Measurements from ENCODE around the gene HSP90AB1. TPM values are rescaled to one million over a fixed set of nuclear protein-coding genes. Genes with fewer than 3 reads are reported as not detected.

The HSP90AB1 gene
- total RNA-seq = 100 to 1,000 TPM; 657 to 662 TPM
- long read RNA-seq, transcript HSP90AB1-202 (12 exons, 2,674 nt) = minor isoform, 5 of 3,087 reads
- long read RNA-seq, transcript HSP90AB1-203 (12 exons, 2,572 nt) = major isoform, 2,874 of 3,087 reads
- long read RNA-seq, transcript HSP90AB1-201 (12 exons, 2,582 nt) = minor isoform, 16 of 3,087 reads
- long read RNA-seq, partial matches to known transcripts = 157 of 3,087 reads
- long read RNA-seq, other reads (novel, unspliced or antisense) = 34 of 3,087 reads

DNA sequence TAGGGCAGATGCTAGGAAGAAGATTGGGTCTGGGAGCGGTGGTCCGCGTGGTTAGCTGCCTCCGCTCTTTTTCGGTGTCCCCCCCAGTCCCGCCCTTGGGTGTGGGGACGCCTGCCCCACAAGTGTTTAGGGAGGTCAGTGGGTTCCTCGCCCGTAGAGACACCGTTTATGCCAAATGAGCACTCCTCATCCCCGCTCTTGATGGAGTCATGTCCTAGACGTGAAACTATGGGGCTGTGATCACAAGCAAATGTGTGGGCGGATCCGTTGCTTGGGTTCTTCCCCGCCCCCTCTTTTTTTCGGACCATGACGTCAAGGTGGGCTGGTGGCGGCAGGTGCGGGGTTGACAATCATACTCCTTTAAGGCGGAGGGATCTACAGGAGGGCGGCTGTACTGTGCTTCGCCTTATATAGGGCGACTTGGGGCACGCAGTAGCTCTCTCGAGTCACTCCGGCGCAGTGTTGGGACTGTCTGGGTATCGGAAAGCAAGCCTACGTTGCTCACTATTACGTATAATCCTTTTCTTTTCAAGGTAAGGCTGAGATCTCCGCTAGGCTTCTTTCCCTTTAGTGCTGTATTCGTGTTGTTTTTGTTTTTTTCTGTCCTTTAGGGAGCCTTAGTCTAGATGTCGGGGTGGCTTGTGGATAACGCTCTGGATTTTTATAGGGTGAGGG lies at the start of gene HSP90AB1:
Gene HSP90AB1, plus strand, starts transcription at position 439 of the 675 bp plus-strand sequence. CDS start 1,529 bp downstream, outside the sequence.
- peak; percentile 95 for DNase-seq
- peak; percentile 87 to 90 for ATAC-seq
- intact Hi-C loops (cut with DNase I) = no loop called here

DNA sequence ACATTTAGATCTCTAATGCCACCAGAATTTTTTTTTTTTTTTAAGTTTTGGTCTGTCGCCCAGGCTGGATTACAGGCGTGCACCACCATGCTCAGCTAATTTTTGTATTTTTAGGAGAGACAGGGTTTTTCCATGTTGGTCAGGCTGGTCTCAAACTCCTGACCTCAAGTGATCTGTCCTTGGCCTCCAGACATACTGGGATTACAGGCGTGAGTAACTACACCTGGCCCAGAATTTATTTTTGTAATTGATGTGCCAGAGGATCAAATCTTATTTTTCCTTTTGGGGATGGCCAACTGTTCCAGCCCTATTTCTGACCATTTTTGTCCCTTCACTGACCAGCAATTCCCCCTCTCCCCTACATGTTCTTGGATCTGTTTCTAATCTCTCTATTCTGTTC lies 48.2 kb upstream of the HSP90AB1 start:
- intact Hi-C loops (cut with DNase I) = no loop called here
- DNase-seq = no peak
- no peak for ATAC-seq

DNA sequence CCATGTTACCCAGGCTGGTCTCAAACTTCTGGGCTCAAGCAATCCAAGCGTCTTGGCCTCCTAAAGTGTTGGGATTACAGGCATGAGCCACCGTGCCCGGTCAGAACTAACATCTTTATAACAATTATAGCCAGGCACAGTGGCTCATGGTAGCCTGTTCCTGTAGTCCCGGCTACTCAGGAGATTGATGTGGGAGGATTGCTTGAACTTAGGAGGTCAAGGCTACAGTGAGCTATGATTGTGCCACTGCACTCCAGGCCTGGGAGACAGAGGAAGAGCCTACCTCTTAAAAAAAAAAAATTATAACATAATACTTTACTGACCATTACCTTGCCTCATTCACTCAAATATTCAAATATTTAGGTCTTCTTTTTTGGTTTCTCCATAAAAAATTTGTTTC lies 47.0 kb upstream of the HSP90AB1 start:
- no peak for ATAC-seq
- no peak for DNase-seq

DNA sequence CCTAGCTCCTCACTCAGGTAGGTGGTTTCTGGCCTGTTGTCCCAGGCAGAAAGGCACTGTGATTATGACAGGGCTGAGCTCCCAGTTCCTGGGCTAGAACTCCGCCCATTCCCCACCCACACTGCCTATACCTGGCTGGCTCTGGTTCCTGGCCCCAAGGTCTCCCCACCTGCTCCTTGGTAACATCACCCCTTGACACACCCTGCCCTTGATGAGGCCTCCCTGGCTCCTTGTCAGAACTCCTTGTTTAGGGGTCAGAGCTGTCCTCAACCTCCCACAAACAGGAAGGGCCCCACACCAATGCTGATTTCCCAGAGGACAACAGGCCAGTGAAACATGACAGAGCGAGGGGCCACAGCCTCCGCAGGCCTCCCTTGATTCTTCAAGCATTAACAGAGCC lies 45.7 kb upstream of the HSP90AB1 start:
- no peak for DNase-seq
- no peak for ATAC-seq
- intact Hi-C loops (cut with DNase I) = no loop called here

More for the DNA sequence above, 47.0 kb upstream of the HSP90AB1 start:
- intact Hi-C loops (cut with DNase I) = no loop called here

DNA sequence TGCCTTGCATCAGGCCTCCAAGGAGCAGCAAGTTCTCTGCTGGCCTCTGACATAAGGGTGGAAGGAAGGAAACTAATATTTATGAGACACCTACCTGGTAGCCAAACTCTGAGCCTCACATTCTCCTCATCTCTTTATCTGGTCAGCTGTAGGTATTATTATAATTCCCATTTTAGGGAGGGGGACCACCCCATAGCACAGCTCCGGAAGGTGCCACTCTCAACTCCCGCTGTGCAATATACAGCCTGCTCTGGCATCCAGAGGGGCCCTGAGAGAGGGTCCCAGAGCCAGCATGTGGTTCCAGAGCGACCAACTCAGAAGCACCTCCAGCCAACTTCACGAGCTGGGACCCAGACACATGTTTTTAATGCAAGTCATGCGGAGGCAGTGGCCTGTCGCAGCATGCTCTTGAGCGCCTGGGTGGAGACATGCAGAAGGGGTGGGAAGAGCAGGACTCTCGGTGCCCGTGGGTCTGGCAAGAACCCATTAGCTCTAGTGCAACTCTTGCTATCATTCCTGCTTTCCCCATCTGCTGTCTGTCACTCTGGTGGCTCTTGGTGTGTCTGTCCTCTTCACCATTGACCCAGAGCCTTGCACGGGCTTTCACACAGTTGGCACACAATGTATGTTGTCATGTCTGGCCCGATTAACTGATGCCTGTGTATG lies 45.1 kb upstream of the HSP90AB1 start:
- intact Hi-C loops (cut with DNase I) = no loop called here
- DNase-seq (no peak), ATAC-seq (peak in 1 of 2 donors; percentile 74)

DNA sequence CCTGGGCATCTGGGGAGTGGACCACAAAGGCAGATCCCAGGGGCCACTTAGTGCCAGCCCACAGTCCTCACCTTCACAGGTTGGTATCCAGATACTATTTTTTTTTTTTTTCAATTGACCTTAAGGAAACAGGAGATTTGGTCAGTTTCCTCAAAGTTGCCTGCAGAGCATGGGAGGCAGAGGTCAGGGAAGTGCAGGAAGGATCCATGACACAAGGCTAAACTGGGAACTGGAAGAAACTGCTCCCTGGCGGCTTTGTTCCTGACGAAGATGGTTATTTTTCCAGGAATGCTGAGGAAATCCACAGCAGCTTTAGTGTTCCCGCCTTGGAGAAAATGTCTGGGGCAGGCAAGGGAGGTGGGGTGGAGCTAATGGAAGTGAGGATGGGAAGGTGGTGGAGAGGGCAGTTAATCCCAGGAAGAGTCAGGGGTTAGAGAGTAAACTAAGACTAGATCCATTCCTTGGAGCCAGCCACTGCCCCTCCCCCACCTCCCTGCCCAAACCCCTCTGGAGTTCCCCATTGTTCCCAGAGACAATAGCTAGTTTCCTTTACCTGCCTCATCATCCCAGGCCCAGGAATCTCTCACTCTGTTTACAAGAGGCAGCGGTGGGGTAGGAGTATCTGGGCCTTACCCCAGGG lies 44.4 kb upstream of the HSP90AB1 start:
- DNase-seq (no peak), ATAC-seq (peak in 1 of 2 donors; percentile 53)
- intact Hi-C loops (cut with DNase I) = no loop called here

DNA sequence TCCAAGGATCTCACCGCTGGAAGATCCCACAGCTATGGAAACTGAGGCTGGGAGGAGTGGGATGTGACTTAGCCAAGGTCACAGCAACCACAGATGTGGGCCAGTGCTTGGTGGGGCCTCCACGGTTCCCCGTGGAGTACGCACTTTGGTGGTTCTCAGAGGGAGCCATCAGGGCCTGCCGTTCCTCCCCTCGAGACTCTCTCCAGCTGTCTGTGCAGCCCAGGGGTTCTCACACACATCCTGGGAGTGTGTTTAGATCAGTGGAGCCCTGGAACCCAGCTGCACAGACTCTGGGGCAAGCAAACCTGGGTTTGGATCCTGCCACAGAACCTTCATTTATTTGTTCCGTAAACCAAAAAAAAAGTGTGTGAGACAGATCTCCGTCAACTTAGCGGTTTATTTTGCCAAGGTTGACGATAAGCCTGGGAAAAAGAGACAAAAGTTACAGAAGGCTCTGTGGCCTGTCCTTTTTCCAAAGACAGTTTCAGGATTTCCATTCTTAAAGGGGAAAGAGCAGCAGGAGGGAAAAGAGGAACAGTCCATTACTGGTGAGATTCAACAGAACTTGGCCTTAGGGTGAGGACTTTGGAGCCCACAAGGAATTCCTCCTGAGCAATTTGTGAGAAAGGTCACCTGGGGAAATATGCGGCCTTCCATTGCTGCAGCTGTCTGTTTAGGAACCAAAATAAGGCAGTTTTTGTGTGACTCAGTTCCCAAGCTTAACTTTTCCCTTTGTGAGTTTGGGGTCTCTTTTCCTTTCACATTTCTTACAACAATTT lies 43.7 kb upstream of the HSP90AB1 start:
- ATAC-seq (peak in 1 of 2 donors; percentile 36), DNase-seq (no peak)
- intact Hi-C loops (cut with DNase I) = no loop called here

DNA sequence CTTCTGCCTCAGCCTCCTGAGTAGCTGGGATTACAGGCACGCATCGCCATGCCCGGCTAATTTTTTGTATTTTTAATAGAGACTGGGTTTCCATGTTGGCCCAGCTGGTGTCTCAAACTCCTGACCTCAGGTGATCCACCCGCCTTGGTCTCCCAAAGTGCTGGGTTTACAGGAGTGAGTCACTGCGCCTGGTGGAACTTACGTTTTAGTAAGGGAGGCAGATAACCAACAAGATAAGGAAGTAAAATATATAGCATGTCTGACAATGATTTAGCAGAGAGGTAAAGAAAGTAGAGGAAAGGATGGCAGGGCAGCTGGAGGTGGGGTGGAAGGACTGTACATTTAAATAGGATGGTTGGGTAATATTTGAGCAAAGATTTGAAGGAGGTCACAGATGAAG lies 42.9 kb upstream of the HSP90AB1 start:
- intact Hi-C loops (cut with DNase I) = no loop called here
- DNase-seq = no peak
- ATAC-seq = no peak

DNA sequence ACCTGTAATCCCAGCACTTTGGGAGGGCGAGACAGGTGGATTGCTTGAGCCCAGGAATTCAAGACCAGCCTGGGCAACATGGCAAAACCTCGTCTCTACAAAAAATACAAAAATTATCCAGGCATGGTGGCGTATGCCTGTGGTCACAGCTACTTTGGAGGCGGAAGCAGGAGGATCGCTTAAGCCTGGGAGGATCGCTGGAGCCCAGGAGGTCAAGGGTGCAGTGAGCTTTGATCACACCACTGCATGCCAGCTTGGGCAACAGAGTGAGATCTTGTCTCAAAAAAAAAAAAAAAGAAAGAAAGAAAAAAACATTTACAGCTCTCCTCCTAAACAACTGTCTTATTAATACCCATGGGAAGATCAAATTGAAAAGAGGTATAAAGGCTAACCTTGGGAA lies 38.9 kb upstream of the HSP90AB1 start:
- no peak for DNase-seq
- no peak for ATAC-seq
- intact Hi-C loops (cut with DNase I) = no loop called here

DNA sequence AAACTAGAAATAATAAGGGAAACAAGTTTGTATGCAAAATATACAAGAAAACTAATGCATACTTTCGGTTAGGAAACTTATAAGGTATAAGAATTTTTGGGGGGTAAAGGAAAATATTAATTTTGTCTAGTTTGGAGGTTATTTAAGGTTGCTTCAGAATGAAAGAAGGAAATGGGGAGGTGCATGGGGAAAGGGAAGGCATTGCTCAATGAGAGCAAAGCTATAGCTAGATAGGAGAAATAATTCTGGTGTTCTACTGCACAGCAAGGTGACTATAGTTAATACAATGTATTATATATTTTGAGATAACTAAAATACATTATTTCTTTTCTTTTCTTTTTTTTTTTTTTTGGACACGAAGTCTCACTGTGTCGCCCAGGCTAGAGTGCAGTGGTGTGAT lies 35.6 kb upstream of the HSP90AB1 start:
- DNase-seq (no peak), ATAC-seq (no peak)
- intact Hi-C loops (cut with DNase I) = no loop called here

DNA sequence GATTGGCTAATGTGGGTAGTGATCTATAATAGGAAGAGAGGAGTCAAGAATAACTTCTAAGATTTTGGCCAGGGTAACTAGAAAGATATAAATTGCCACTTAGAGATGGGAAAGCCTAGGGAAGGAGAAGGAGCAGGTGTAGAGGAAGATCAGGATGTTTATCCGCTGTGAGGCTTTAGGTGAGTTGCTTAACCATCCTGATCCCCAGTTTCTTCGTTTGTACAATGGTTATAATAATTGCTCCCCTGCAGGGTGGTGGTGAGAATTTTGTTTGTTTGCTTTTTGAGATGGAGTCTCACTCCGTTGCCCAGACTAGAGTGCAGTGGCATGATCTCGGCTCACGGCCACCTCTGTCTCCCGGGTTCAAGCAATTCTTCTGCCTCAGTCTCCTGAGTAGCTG lies 32.6 kb upstream of the HSP90AB1 start:
- intact Hi-C loops (cut with DNase I) = no loop called here
- ATAC-seq (no peak), DNase-seq (no peak)

DNA sequence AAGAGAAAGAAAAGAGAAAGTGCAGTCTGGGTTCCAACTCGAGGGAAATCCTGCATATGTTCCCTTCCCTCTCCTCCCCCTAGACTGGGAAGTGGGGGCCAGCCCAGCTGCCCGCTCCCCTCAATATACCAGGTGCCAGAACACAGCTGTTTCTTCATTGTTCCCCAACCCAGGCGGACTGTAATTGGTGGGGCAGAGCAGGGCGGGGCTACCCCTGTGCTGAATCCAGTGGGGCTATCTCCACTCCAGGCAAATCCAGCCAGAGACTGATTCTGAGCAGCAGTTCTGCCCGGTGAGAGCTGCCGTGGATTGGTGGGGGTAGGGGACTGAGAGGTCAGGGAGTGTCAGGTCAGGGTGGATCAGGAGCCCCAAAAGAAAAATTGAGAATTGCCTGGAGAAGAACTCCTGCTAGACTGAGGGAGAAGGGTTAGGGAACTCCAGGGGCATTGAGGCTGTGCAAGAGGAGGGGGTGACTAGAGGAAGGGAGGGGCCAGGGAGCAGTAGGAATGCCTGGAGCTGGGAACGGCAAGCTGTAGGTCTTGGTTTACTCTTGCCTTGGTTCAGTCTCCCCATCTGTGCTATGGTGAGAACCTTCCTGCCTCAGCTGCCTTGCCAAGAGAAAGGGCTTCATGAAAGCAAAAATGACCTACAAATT lies 30.1 kb upstream of the HSP90AB1 start, which contains the start of gene MYMX:
Gene MYMX, plus strand, starts transcription at position 250 of the 655 bp plus-strand sequence. CDS start 546 bp downstream, outside the sequence.
- DNase-seq (peak; percentile 47), ATAC-seq (peak; percentile 2 to 4)
- intact Hi-C loops (cut with DNase I) = loop anchor here in 1 of 2 donors (5.0 kb wide), 1 partner anchor 45 kb away; no protein-coding TSS in a partner anchor

DNA sequence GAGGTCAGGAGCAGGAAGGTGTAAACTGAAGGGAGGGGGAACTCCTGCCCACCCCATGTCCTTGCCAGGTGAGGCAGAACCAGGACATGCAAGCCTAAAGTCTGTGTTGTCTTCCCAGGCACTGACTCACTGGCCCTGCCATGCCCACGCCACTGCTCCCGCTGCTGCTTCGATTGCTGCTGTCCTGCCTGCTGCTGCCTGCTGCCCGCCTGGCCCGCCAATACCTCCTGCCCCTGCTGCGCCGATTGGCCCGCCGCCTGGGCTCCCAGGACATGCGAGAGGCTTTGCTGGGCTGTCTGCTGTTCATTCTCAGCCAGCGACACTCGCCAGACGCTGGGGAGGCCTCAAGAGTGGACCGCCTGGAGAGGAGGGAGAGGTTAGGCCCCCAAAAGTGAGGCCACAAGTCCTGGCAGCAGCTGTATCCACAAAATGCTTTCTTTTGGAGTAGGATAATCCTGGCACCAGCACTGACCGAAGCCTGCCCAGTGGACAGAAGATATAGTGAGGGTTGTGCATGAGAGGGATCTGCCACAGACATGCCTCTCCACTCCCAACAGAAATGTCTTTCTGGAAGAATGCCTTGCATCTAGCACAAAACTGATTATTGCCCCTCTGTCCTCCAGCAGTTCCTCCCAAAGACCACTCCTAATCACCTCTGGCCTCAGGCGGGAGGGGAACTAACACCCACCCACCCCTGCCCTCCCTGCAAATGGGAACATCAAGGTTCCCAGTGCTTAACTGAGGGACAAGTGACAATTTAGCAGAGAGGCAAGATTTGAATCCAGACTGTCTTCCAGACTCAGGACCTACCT lies 29.4 kb upstream of the HSP90AB1 start:
- ATAC-seq (peak; percentile 1 to 29), DNase-seq (peak; percentile 59)
- intact Hi-C loops (cut with DNase I) = loop anchor here in 1 of 2 donors (5.0 kb wide), 1 partner anchor 45 kb away; no protein-coding TSS in a partner anchor

DNA sequence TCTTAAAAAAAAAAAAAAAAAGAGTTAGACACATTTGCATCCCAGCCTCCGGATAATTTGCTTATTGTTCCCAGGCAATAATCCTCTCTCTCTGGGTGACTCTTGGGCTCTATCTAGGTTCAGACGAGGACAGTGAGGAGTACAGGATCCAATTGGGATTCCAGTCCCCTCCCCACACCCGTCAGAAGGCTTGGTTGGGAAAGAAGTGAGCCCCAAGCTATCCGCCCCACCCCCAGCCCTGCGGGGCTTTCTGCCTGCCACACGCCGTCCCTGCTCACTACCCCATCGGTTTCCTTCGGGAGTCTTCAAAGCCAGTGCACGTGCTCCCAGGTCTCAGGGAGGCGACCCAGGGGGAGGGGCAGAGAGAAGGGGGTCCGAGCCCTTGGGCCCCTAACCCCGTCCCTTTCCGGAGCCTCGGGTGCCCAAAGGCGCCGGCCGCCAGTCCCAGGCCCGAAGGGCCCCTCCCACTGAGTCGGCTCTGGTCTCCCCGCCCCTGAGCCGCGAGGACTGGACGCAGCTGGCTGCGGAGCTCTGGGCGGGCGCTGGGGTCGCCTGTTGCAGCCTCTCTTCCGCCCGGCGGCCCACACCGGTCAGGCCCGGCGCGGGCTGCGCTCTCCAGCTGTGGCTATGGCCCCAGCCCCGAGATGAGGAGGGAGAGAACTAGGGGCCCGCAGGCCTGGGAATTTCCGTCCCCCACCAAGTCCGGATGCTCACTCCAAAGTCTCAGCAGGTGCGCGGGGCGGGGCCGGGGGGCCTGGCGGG lies 27.7 kb upstream of the HSP90AB1 start:
- intact Hi-C loops (cut with DNase I) = loop anchor here in 1 of 2 donors (5.0 kb wide), 1 partner anchor 47 kb away; no protein-coding TSS in a partner anchor
- DNase-seq (peak; percentile 91), ATAC-seq (peak; percentile 68 to 81)

DNA sequence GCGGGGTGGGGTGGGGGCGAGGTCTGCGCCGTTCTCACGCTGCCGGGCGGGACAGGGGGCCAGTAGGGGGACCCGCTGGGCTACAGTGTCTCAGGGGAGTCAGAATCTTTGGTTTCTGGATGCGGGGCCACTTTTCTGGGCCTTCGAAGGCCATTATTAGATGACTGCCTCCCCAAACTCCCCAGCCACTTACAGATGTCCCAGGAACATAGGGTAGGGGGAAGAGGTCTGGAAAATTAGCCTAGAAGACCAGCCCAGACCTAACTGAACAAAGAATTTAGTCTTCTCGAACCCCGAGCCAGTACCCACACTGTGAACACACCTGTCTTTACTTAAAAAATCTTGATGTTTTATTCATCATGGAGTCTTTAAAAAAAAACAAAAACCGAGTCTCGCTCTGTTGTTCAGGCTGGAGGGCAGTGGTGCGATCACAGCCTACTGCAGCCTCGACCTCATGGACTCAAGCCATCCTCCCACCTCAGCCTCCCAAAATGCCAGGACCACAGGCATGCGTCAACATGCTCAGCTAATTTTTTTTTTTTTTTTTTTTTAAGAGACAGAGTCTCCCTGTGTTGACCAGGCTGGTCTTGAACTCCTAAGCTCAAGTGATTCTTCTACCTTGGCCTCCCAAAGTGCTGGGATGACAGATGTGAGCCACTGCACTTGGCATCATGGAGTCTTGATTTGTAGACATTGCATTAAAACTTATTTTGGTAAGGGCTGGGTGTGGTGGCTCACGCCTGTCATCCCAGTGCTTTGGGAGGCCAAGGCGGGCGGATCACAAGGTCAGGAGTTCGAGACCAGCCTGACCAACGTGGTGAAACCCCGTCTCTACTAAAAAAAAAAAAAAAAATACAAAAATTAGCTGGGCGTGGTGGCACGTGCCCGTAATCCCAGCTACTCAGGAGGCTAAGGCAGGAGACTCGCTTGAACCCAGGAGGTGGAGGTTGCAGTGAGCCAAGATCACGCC lies 26.8 kb upstream of the HSP90AB1 start:
- ATAC-seq (no peak), DNase-seq (no peak)
- intact Hi-C loops (cut with DNase I) = loop anchor here in 1 of 2 donors (5.0 kb wide), 1 partner anchor 48 kb away; no protein-coding TSS in a partner anchor

DNA sequence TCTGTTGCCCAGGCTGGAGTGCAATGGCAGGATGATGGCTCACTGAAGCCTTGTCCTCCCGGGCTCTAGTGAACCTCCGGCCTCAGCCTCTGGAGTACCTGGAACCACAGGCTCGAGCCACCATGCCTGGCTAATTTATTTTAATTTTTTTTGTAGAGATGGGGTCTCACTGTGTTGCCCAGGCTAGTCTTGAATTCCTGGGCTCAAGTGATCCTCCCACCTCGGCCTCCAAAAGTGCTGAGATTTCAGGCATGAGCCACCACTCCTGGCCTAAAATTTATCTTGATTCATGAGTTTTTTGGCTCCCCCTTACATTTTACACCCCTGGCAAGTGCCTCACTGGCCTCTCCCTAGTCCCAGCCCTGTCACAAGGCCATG lies 26.0 kb upstream of the HSP90AB1 start:
- DNase-seq (no peak), ATAC-seq (no peak)
- intact Hi-C loops (cut with DNase I) = no loop called here

All from left cardiac atrium (tissue), 4 donors.